HAP-1 (cell line): Measurements from ENCODE around the gene CLCF1.

ENCODE experiments used
- DNase-seq, 2 experiments: peaks; one replicate each; pipeline ENCODE4 v3.0.0-alpha.2; 2016 to 2020; ENCODE audit warnings: low spot score in 2 of 2
- H3K27me3 ChIP-seq: fragments of 250-450 bp; sonication (Bioruptor Pico); 2 replicates; pipeline ENCODE4 v1.5.1; 2020; ENCODE audit warnings: low read depth, mild to moderate bottlenecking, moderate library complexity
- H3K36me3 ChIP-seq: fragments of 250-450 bp; sonication (Bioruptor Pico); replicated peaks from 2 replicates; pipeline ENCODE4 v1.5.1; 2020; ENCODE audit warnings: mild to moderate bottlenecking
- H3K4me1 ChIP-seq: fragments of 250-450 bp; sonication (Bioruptor Pico); 2 replicates; pipeline ENCODE4 v1.5.1; 2020; ENCODE audit warnings: mild to moderate bottlenecking
- H3K4me3 ChIP-seq: fragments of 250-450 bp; sonication (Bioruptor Pico); 2 replicates; pipeline ENCODE4 v1.5.1; 2020; ENCODE audit warnings: mild to moderate bottlenecking, moderate library complexity
- H3K9me3 ChIP-seq: fragments of 250-450 bp; sonication (Bioruptor Pico); 2 replicates; pipeline ENCODE4 v1.5.1; 2020; ENCODE audit warnings: mild to moderate bottlenecking, moderate library complexity
- in situ Hi-C: fragments of 300-500 bp; cut with MboI; formaldehyde crosslinking; loops from 3 replicates; pipeline ENCODE4 v1.14.3; 2020; ENCODE audit warnings: low sequenced_read_pairs, inconsistent platforms, mixed read lengths

Gene CLCF1

DNA sequence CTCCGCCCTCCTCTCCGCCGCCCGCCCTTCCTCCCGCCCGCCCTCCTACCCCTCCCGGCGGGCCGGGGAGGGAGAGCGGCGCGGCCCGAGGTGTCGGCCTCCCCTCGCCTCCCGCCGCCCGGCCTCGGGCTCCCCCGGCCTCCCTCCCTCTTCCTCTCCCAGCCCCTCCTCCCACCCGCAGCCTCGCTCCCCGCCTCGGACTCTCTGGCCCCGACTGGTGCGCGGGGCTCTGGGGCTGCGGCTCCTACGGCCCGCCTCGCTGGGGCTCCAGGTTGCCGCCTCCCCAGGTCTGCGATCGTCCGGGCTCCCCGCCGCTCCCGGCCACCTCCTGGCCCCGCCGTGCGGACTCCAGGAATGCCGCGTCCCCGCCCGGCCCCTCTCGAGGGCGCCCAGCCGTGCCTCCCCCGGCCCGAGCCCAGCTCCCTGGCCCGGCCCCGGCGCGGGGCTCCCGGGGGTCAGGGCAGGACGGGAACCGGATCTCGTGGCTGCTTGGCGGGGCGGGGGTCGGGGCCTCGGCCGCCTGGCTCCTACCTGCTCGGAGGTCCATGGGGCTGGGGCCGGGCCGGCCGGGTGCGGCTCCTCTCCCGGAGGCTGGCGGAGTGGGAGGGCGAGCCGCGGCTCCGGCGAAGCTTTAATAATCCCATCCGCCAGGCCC, at the start of gene CLCF1:
CLCF1 (minus strand) TSS at position 606 of the 655 bp plus-strand sequence; CDS start at position 547, 59 bp downstream.
- Histone ChIP-seq H3K4me1 (peaks cover 8% of the 10 kb centered on the region), H3K4me3 (peak within 1 kb of the TSS; percentile 41), H3K9me3 (no peaks in the 10 kb centered on the region), H3K36me3 (no peaks in the 10 kb centered on the region), H3K27me3 (peaks cover 3% of the 10 kb centered on the region; the same call in 1 of the 2 replicates)
- peak; percentile 58 to 81 for DNase-seq
- in situ Hi-C loops, result no loop called here

DNA sequence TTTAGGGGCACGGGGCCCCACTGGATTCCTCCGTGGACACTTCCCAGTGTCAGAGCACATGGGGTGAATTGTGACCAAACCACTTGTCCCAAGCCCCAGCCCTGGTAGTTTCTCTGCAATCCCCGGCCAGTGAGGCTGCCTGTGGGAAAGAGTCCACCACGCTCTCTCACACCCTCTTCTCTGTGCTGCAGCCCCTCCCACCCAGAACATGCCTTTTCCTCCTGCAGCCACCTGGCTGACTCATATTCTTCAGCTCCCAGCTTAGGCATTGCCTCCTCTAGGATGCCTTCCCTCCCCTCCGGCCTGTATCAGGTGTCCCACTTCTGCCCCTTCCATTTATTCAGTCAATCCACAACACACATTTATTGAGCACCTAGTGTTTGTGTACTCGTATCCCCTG, 49.5 kb upstream of the CLCF1 start:
- Histone ChIP-seq H3K9me3 (no peaks in the 10 kb centered on the region), H3K4me3 (no peak overlapping the region), H3K27me3 (no peaks in the 10 kb centered on the region), H3K36me3 (no peaks in the 10 kb centered on the region), H3K4me1 (peaks cover 13% of the 10 kb centered on the region)
- in situ Hi-C loops, result no loop called here
- no peak for DNase-seq

DNA sequence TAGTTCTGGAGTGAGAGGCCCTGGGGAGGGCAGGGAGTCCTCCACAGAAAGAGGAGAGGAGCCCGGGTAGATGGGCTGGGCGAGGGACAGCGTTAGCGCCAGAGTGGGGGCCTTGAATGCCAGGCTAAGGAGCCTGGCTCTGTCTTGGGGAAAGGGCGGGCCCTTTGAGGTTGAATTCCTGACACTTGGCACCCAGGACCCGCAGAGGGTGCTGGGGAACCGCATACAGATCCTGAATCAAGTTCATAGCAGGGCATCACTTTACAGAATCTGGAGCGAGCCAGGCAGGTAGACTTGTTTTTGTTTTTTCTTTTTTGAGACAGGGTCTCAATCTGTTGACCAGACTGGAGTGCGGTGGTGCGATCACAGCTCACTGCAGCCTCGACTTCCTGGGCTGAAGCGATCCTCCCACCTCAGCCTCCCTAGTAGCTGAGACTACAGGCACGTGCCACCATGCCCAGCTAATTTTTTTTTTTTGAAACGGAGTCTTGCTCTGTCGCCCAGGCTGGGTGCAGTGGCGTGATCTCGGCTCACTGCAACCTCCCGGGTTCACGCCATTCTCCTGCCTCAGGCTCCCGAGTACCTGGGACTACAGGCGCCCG, 48.1 kb upstream of the CLCF1 start:
- in situ Hi-C loops, result no loop called here

DNA sequence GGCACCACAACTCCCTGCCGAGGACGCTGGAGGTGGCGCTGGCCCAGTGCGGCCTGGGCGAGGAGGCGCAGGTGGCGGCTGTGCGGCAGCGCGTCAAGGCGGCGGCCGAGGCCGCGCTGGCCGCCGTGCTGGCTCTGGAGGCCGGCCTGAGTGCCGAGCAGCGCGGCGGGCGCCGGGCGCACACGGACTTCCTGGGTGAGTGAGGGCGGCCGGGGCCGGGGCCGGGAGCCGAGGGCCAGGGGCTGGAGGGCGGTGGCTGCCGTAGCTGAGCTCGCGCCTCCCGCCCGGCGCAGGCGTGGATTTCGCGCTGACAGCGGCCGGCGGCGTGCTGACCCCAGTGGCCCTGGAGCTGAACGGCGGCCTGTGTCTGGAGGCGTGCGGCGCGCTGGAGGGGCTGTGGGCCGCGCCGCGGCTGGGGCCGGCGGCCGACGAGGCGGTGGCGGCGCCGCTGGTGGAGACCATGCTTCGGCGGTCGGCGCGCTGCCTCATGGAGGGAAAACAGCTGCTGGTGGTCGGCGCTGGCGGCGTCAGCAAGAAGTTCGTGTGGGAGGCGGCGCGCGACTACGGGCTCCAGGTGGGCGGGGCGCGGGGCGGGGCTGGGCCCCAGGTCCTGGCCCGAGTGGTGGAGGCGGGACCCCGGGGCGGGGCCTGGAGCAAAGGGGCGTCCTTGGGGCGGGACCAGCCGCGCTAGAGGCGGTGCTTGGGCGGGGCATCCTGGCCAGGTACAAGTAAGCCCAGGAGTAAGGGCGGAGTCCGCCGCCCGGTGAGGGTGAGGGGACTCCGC, 47.4 kb upstream of the CLCF1 start:
- peak overlapping the region; percentile 29 for H3K4me3 ChIP-seq

More for the DNA sequence above, 48.1 kb upstream of the CLCF1 start:
- H3K36me3 ChIP-seq, result no peaks in the 10 kb centered on the region
- DNase-seq, result no peak
- peak overlapping the region; percentile 29 for H3K4me3 ChIP-seq
- no peaks in the 10 kb centered on the region for H3K9me3 ChIP-seq
- H3K27me3 ChIP-seq, result no peaks in the 10 kb centered on the region
- H3K4me1 ChIP-seq, result peaks cover 7% of the 10 kb centered on the region

DNA sequence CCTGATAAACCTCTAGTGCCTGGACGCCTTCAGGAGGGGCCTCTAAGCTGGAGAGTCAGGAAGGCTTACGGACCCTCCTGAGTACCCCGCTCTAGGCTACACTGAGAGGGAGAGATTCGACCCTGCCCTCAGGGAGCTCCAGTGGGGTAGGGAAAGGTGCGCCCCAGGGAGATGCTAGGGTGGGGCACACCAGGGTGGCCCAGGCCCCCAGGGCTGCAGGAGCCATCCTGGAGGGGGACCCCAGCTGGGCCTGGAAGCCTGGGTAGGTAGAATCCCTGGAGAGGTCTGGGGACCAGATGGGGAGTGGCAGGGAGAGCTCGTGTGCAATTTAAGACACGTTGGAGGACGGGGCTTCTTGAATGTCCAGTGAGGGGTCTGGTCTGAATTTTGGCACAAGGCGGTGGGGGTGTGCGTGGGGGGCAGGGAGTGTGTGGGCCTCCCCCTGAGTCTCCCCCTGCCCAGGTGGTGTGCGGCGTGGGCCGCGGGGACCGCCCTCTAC, 46.8 kb upstream of the CLCF1 start:
- in situ Hi-C loops, result no loop called here
- Histone ChIP-seq H3K4me1 (peaks cover 7% of the 10 kb centered on the region), H3K36me3 (no peaks in the 10 kb centered on the region), H3K27me3 (no peaks in the 10 kb centered on the region), H3K9me3 (no peaks in the 10 kb centered on the region), H3K4me3 (peak overlapping the region; percentile 29)
- DNase-seq, result no peak

More for the DNA sequence above, 47.4 kb upstream of the CLCF1 start:
- H3K36me3 ChIP-seq, result no peaks in the 10 kb centered on the region
- in situ Hi-C loops, result no loop called here
- no peaks in the 10 kb centered on the region for H3K9me3 ChIP-seq
- peak; percentile 84 to 98 for DNase-seq
- no peaks in the 10 kb centered on the region for H3K27me3 ChIP-seq
- H3K4me1 ChIP-seq, result peaks cover 7% of the 10 kb centered on the region

DNA sequence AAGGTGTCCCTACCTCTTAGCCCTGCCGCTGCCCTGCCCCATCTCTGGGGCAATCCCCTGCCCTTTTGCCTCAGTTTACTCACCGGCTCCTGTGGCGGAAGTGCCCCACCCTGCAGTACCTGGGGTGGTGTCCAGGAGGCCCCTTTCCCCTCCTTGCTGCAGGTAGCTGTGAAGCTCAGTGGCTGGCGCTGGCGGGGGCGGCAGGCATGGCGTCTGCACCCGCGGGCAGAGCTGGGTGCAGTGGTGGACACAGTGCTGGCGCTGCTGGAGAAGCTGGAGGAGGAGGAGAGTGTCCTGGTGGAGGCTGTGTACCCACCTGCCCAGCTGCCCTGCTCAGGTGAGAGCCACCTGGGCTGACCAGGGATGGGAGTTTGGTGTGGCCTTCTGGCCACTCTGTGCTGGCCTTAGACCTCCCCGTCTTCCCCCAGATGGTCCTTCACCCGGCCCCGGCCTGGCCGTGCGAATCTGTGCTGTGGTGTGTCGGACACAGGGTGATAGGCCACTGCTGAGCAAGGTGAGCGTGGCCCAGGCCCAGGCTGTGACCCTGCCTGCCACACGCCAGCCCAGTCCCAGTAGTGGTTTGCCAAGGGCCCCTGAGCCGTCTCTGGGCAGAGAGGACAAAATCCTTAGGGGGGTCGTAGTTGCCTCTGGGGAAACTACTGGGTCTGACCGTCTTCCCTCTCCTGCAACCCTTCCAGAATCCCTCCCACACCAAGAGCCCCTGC, 46.1 kb upstream of the CLCF1 start:
- no peaks in the 10 kb centered on the region for H3K27me3 ChIP-seq
- H3K4me1 ChIP-seq, result peaks cover 7% of the 10 kb centered on the region
- no peaks in the 10 kb centered on the region for H3K36me3 ChIP-seq
- DNase-seq, result no peak
- no peak overlapping the region for H3K4me3 ChIP-seq
- H3K9me3 ChIP-seq, result no peaks in the 10 kb centered on the region
- in situ Hi-C loops, result no loop called here

DNA sequence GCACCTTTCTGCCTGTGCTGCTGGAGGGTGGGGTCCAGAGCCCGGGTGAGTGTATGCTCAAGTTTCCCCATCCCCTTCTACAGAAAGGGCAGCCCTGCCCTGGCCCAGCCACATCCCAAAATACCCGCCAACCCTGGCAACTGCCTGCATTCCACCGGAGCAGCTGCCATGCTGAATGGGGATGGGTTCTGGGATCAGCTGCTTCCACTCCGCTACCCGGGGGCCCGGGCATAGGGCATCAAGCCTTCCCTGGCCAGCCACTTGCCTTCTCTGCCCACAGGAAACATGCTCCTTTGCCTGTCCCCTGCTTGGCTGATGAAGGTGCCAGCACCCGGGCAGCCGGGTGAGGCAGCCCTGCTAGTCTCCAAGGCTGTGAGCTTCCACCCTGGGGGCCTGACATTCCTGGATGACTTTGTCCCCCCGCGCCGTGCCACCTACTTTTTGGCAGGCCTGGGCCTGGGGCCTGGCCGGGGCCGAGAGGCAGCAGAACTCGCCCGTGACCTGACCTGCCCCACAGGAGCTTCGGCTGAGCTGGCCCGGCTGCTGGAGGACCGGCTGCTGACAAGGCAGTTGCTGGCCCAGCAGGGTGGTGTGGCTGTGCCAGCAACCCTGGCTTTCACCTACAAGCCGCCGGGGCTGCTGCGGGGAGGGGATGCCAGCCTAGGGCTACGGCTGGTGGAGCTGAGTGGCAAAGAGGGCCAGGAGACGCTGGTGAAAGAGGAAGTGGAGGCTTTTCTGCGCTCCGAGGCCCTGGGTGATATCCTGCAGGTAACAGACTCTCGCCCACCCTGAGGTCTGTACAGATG, 45.3 kb upstream of the CLCF1 start:
- in situ Hi-C loops, result no loop called here
- H3K4me1 ChIP-seq, result peaks cover 7% of the 10 kb centered on the region
- H3K4me3 ChIP-seq, result no peak overlapping the region
- H3K9me3 ChIP-seq, result no peaks in the 10 kb centered on the region
- no peaks in the 10 kb centered on the region for H3K27me3 ChIP-seq
- H3K36me3 ChIP-seq, result no peaks in the 10 kb centered on the region
- no peak for DNase-seq

DNA sequence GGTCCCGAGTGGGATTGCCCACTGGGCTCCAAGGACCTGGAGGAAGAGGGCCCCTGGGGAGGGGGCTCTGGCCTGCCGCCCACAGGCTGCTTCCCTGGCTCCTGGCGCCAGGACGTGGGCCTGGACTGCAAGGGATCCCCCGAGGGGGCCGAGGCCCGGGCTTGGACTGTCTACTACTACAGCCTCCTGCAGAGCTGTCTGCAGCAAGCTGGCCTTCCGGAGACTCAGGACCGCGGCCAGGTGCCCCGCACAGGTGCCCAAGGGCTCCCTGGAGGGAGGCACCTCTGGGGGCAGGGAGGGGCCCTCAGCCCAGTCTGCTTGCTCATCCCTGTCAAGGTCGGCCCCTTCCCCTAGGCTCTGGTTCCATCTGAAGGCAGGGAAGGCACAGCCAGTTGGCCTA, 44.0 kb upstream of the CLCF1 start:
- H3K9me3 ChIP-seq, result no peaks in the 10 kb centered on the region
- H3K4me1 ChIP-seq, result peaks cover 7% of the 10 kb centered on the region
- in situ Hi-C loops, result no loop called here
- DNase-seq, result no peak
- H3K4me3 ChIP-seq, result no peak overlapping the region
- H3K36me3 ChIP-seq, result no peaks in the 10 kb centered on the region
- no peaks in the 10 kb centered on the region for H3K27me3 ChIP-seq

DNA sequence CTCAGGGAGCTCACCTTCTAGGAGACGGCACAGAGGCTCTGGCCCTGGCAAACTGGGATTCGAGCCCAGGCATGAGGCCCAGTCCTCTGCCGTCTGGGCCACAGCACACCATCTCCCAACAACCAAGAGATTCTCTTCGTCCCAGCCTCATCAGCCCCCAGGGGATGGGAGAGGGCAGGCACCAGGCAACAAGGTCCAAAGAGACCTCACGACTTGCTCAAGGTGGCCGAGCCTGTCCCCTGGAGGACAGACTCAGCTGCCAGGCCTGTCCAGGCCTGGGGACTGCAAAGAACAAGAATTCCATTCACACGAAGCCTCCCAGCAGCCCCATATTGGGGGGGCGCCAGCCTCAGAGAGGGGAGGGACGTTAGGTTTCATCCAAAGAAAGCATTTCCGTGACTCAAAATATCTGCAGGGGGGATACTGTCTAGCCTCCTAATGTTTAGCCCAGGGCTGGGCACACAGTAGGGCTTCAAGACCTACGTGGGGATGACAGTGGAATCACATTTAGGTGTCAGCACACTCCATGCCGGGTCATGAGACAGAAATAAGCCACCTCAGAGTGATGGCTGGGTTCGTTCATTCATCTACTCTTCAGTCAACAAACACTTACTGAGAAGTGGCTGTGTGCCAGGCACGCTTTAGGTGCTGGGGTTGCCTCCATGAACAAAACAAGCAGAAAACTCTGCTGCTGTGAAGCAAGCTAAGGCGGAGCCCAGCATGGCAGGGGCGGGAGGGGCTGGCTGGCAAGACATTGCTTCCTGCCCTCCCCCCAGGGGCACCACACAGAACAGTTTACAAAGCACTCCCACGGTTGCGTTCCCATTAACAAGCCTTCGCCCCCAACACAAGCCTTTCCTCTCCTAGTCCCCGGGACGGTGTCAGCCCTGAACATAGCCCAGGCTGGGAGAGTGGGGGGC, 43.3 kb upstream of the CLCF1 start:
- DNase-seq, result no peak
- Histone ChIP-seq H3K36me3 (no peaks in the 10 kb centered on the region), H3K4me1 (peaks cover 7% of the 10 kb centered on the region), H3K4me3 (no peak overlapping the region), H3K27me3 (no peaks in the 10 kb centered on the region), H3K9me3 (no peaks in the 10 kb centered on the region)
- in situ Hi-C loops, result no loop called here

DNA sequence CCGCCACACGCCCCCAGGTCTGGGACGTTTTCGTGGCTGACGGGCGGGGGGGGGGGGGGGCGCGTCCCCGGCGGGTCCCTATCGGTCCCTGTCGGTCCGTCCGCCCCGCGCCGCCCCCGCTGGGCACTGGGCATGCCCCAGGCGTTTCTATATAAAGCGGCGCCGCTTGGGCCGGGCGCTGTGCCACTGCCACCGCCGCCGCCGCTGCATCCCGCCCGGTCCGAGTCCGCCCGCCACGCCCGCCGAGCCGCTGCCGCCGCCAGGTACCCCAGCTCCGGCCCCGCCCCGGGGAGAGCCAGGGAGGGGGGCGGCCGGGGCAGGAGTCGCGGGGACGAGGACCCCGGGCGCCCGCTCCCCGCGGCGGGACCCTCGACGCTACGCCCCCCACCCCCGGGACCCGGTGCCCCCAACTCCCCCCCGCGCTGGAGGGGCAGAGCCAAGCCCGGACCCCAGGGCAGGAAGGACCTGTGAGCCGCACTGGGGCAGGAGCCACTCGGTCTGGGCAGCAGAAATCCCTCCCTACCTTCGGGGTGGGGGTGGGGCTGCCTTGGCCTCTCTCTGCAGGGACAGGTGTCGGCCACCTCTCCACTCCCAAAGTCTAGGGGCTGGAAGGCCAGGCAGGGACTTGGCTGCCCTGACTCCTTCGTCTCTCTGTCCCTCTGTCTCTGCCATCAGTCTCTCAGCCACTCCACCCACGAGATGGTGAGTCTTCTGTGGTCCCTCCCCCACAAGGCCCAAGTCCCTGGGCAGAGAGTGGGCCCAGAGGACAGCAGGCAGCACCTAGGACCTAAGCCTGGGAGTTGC, 42.3 kb upstream of the CLCF1 start, which contains the start of gene CARNS1:
CARNS1 (plus strand) TSS at position 178 of the 804 bp plus-strand sequence; CDS start at position 700, 522 bp downstream.
- no peak for DNase-seq
- H3K4me3 ChIP-seq, result no peak within 1 kb of the TSS
- H3K27me3 ChIP-seq, result no peaks in the 10 kb centered on the region
- H3K4me1 ChIP-seq, result peaks cover 4% of the 10 kb centered on the region
- H3K36me3 ChIP-seq, result no peaks in the 10 kb centered on the region
- in situ Hi-C loops, result no loop called here
- no peaks in the 10 kb centered on the region for H3K9me3 ChIP-seq

DNA sequence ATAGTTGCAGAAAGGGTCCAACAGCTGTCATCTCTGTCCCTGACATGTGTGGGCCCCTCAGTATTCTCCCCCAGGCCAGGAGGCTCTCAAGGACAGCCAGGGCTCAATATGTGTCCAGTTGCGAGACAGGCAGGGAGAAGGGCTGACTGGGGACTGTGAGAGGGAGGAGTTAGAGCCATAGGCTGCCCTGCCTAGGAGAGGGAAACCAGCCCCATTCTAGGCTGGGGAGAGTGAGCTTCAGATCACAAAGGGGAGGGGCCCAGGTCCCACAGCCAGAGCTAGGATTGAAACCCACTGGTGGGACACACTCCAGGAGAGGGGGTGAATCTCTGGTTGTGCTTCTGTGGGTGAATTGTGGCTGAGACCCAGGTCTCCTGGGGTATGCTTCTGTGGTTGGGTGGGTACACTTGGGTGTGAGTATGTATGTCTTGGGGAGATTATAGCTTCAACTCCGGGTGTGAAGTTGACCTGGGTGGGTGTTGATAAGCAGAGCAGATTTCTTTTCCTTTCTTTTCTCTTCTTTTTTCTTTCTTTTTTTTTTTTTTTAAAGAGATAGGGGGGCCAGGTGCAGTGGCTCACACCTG, 40.0 kb upstream of the CLCF1 start:
- H3K9me3 ChIP-seq, result no peaks in the 10 kb centered on the region
- no peak overlapping the region for H3K4me3 ChIP-seq
- no peaks in the 10 kb centered on the region for H3K36me3 ChIP-seq
- in situ Hi-C loops, result no loop called here
- peaks cover 8% of the 10 kb centered on the region; the same call in 1 of the 2 replicates for H3K27me3 ChIP-seq
- H3K4me1 ChIP-seq, result no peaks in the 10 kb centered on the region; the same call in 1 of the 2 replicates
- DNase-seq, result no peak
